Kidney epithelial cell (primary cell): Measurements from ENCODE around the gene FAM209B. TPM values are rescaled to one million over a fixed set of nuclear protein-coding genes. Genes with fewer than 3 reads are reported as not detected.

ENCODE experiments used
- DNase-seq: peaks from one replicate; pipeline ENCODE4 v3.0.0-alpha.2; 2010; ENCODE audit warnings: low read depth
- H3K27me3 ChIP-seq: 2 replicates; pipeline ENCODE4 v1.6.0; 2011; ENCODE audit warnings: low read length; ENCODE audit not compliant: control insufficient read depth, insufficient read depth
- H3K36me3 ChIP-seq: 2 replicates; pipeline ENCODE4 v1.5.1; 2011; ENCODE audit warnings: low read length; ENCODE audit not compliant: control insufficient read depth, insufficient read depth
- H3K4me3 ChIP-seq: 2 replicates; pipeline ENCODE4 v1.5.1; 2011; ENCODE audit warnings: low read depth, mild to moderate bottlenecking, control low read depth, low read length
- CTCF ChIP-seq: IDR thresholded peaks from 2 replicates; pipeline ENCODE4 v1.5.1; 2011; ENCODE audit warnings: mild to moderate bottlenecking, moderate library complexity, low read length, control low read depth, inconsistent platforms; ENCODE audit not compliant: insufficient read depth, poor library complexity, severe bottlenecking
- total RNA-seq: library from RNA; depleted of rRNA; stranded (reverse); fragments of >200 nt; gene quantifications from 2 replicates; pipeline ENCODE4 v1.2.3, GENCODE V29; 2015

Gene FAM209B
- total RNA-seq, 1 donor from 2014 or later: not detected

- no peak for TF ChIP-seq CTCF
- DNase-seq: no peak
- no peaks in the 10 kb centered on the region for H3K36me3 ChIP-seq
- H3K4me3 ChIP-seq: no peak overlapping the region
- H3K27me3 ChIP-seq: no peaks in the 10 kb centered on the region
Observed at GRCh38 chr20:56575961-56576360, 42.9 kb downstream of the FAM209B start.

- no peak for TF ChIP-seq CTCF
- Histone ChIP-seq H3K27me3 (no peaks in the 10 kb centered on the region), H3K36me3 (no peaks in the 10 kb centered on the region), H3K4me3 (no peak overlapping the region)
- DNase-seq: no peak
Observed at GRCh38 chr20:56579301-56579710, 46.3 kb downstream of the FAM209B start.

DNA sequence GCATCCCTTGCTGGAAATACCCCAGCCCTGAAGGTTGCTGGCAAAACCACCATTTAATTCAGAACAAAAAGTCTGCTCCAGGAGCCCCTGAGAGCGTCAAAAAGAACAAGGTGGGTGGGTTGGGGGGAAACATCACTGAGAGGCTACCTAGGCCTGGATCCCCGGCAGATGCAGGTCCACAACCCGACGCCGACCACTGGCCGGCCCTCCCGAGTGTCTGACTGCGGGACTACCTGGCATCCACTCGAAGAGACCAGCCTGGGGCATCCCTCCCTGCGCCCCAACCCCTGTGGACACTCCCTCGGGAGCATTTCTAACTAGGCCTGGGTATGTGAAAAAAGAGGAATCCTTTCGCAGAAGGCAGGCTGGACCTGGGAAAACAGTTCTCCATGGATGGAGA lies 47.2 kb downstream of the FAM209B start:
- TF ChIP-seq CTCF: no peak
- DNase-seq: no peak
- no peak overlapping the region for H3K4me3 ChIP-seq

GRCh38 chr20:56581701-56582100 lies 48.7 kb downstream of the FAM209B start:
- TF ChIP-seq CTCF: no peak
- Histone ChIP-seq H3K4me3 (no peak overlapping the region), H3K36me3 (no peaks in the 10 kb centered on the region), H3K27me3 (no peaks in the 10 kb centered on the region)
- DNase-seq: no peak

More for the DNA sequence above, 47.2 kb downstream of the FAM209B start:
- Histone ChIP-seq H3K27me3 (no peaks in the 10 kb centered on the region), H3K36me3 (no peaks in the 10 kb centered on the region)

GRCh38 chr20:56582542-56582941 lies 49.5 kb downstream of the FAM209B start:
- DNase-seq: no peak
- no peaks in the 10 kb centered on the region for H3K27me3 ChIP-seq
- no peaks in the 10 kb centered on the region for H3K36me3 ChIP-seq
- H3K4me3 ChIP-seq: no peak overlapping the region
- no peak for TF ChIP-seq CTCF

- no peak for TF ChIP-seq CTCF
- H3K4me3 ChIP-seq: no peak overlapping the region
- no peak for DNase-seq
Observed at GRCh38 chr20:56584916-56585315, 51.9 kb downstream of the FAM209B start.

More at GRCh38 chr20:56584916-56585315, 51.9 kb downstream of the FAM209B start:
- Histone ChIP-seq H3K36me3 (no peaks in the 10 kb centered on the region), H3K27me3 (no peaks in the 10 kb centered on the region)
